ENCODE results near the gene CCDC124.

CCDC124 gene

GRCh38 chr19:17936379-17936778 lies 3.6 kb downstream of the CCDC124 start:
- no peak for DNase-seq (ENCODE audit: low spot score)

GRCh38 chr19:17937371-17937900 lies 4.6 kb downstream of the CCDC124 start:
- DNase-seq (ENCODE audit: low spot score), result no peak

GRCh38 chr19:17938092-17938845 lies 5.5 kb downstream of the CCDC124 start:
- peak; percentile 96 for DNase-seq (ENCODE audit: low spot score)

GRCh38 chr19:17942181-17942580 lies 9.4 kb downstream of the CCDC124 start:
- no peak for DNase-seq (ENCODE audit: low spot score)

GRCh38 chr19:17942582-17943273 lies 9.9 kb downstream of the CCDC124 start:
- DNase-seq (ENCODE audit: low spot score), result no peak

GRCh38 chr19:17943274-17944221 lies 10.7 kb downstream of the CCDC124 start:
- DNase-seq (ENCODE audit: low spot score), result no peak

- peak; percentile 88 for DNase-seq (ENCODE audit: low spot score)
These were observed 11.5 kb downstream of the CCDC124 start for GRCh38 chr19:17944301-17944700.

- no peak for DNase-seq (ENCODE audit: low spot score)
These were observed 14.4 kb downstream of the CCDC124 start for GRCh38 chr19:17946965-17947784.

GRCh38 chr19:17947815-17948513 lies 15.1 kb downstream of the CCDC124 start:
- DNase-seq (ENCODE audit: low spot score), result peak; percentile 100

- DNase-seq (ENCODE audit: low spot score), result no peak
These were observed 15.7 kb downstream of the CCDC124 start for GRCh38 chr19:17948514-17948900.

- DNase-seq (ENCODE audit: low spot score), result no peak
These were observed 16.4 kb downstream of the CCDC124 start for GRCh38 chr19:17948931-17949930.

GRCh38 chr19:17949956-17950309 lies 17.1 kb downstream of the CCDC124 start:
- DNase-seq (ENCODE audit: low spot score), result no peak

GRCh38 chr19:17950310-17951156 lies 17.7 kb downstream of the CCDC124 start:
- DNase-seq (ENCODE audit: low spot score), result no peak

- DNase-seq (ENCODE audit: low spot score), result no peak
These were observed 18.6 kb downstream of the CCDC124 start for GRCh38 chr19:17951157-17951989.

- no peak for DNase-seq (ENCODE audit: low spot score)
These were observed 19.5 kb downstream of the CCDC124 start for GRCh38 chr19:17951990-17952976.

- DNase-seq (ENCODE audit: low spot score), result no peak
These were observed 20.5 kb downstream of the CCDC124 start for GRCh38 chr19:17953316-17953801.
